Naive thymus-derived CD4-positive, alpha-beta T cell (primary cell): ENCODE measurements around the gene CGNL1. TPM values are rescaled to one million over a fixed set of nuclear protein-coding genes. Genes with fewer than 3 reads are reported as not detected.
A peak's percentile ranks its signal among the peaks of the same experiment; 100 is the strongest.

ENCODE experiments used
- ATAC-seq: fragments of 150-1000 bp; cut with Tn5 transposase; 2 replicates; pipeline ENCODE4 v1.10.0; 2021; ENCODE audit warnings: mild to moderate bottlenecking, moderate library complexity
- CTCF ChIA-PET: fragments of 350-600 bp; sonication (Branson Sonifier 250); formaldehyde crosslinking; loops from one replicate; lab custom pipeline; 2021; ENCODE audit warnings: antibody characterized with exemption; lab: Charles Lee
- POLR2A ChIA-PET: fragments of 350-600 bp; sonication (Branson Sonifier 250); formaldehyde crosslinking; loops from one replicate; lab custom pipeline; 2021; ENCODE audit warnings: antibody characterized with exemption, inconsistent platforms; lab: Charles Lee
- DNase-seq, 9 donors: peaks; one replicate each; pipeline versions ENCODE4 v3.0.0 to v3.0.0-alpha.2; 2020 to 2022; ENCODE audit warnings: mixed read lengths in 1 of 9
- H3K27ac ChIP-seq: one replicate; pipeline ENCODE4 v1.7.0; 2013; ENCODE audit warnings: mild to moderate bottlenecking, low read depth, low read length, moderate library complexity
- H3K27me3 ChIP-seq, 2 donors: one replicate each; pipeline ENCODE4 v1.7.0; 2013; ENCODE audit warnings: low read length in 2 of 2, mild to moderate bottlenecking in 2 of 2, moderate library complexity in 2 of 2; ENCODE audit not compliant: control insufficient read depth in 2 of 2, insufficient read depth in 2 of 2
- H3K36me3 ChIP-seq, 3 experiments: 1 replicate in 2 of 3; 2 replicates in 1 of 3; pipeline ENCODE4 v1.7.0; 2013; ENCODE audit warnings: low read length in 3 of 3, mild to moderate bottlenecking in 3 of 3, moderate library complexity in 1 of 3; ENCODE audit not compliant: insufficient read depth in 3 of 3, control insufficient read depth in 2 of 3
- H3K4me1 ChIP-seq, 2 donors: one replicate each; pipeline ENCODE4 v1.7.0; 2013; ENCODE audit warnings: low read length in 2 of 2, mild to moderate bottlenecking in 2 of 2, moderate library complexity in 1 of 2; ENCODE audit not compliant: control insufficient read depth in 2 of 2, insufficient read depth in 2 of 2
- H3K4me3 ChIP-seq: 2 replicates; pipeline ENCODE4 v1.7.0; 2013; ENCODE audit warnings: mild to moderate bottlenecking, low read length
- H3K9me3 ChIP-seq, 3 experiments: 1 replicate in 2 of 3; 2 replicates in 1 of 3; pipeline ENCODE4 v1.7.0; 2013; ENCODE audit warnings: low read length in 3 of 3; ENCODE audit not compliant: control insufficient read depth in 2 of 3
- H3K27ac Mint-ChIP-seq, 9 donors: one replicate each; pipeline ENCODE4 v1.8.0; 2020 to 2022; ENCODE audit warnings: mixed read lengths in 9 of 9, mild to moderate bottlenecking in 8 of 9, moderate library complexity in 5 of 9, inconsistent platforms in 2 of 9
- H3K27me3 Mint-ChIP-seq, 5 donors: one replicate each; pipeline ENCODE4 v1.8.0; 2021 to 2022; ENCODE audit warnings: mixed read lengths in 5 of 5, mild to moderate bottlenecking in 1 of 5
- H3K36me3 Mint-ChIP-seq, 5 donors: one replicate each; pipeline ENCODE4 v1.8.0; 2020 to 2022; ENCODE audit warnings: mixed read lengths in 5 of 5, mild to moderate bottlenecking in 3 of 5, inconsistent platforms in 1 of 5
- H3K4me1 Mint-ChIP-seq, 7 donors: one replicate each; pipeline ENCODE4 v1.8.0; 2020 to 2022; ENCODE audit warnings: mixed read lengths in 7 of 7, mild to moderate bottlenecking in 3 of 7, inconsistent platforms in 1 of 7
- H3K4me3 Mint-ChIP-seq, 10 donors: one replicate each; pipeline ENCODE4 v1.8.0; 2020 to 2022; ENCODE audit warnings: mild to moderate bottlenecking in 10 of 10, mixed read lengths in 10 of 10, moderate library complexity in 6 of 10, inconsistent platforms in 2 of 10
- H3K9me3 Mint-ChIP-seq, 11 donors: one replicate each; pipeline ENCODE4 v1.8.0; 2020 to 2022; ENCODE audit warnings: mixed read lengths in 11 of 11, mild to moderate bottlenecking in 4 of 11, inconsistent platforms in 1 of 11, moderate library complexity in 1 of 11
- intact Hi-C, 2 donors: fragments of 100-400 bp; cut with micrococcal nuclease; formaldehyde crosslinking; loops; one replicate each; pipeline ENCODE4 v1.15.1; 2023
- polyA plus RNA-seq, 2 donors: library from polyadenylated mRNA; unstranded; fragments of 300-500 nt; fragmentation: Illumina TruSeq; gene quantifications; one replicate each; pipeline ENCODE4 v1.2.3, GENCODE V29; 2021
- total RNA-seq, 6 experiments: library from RNA in 5 of 6; stranded (reverse) in 5 of 6; gene quantifications; 1 replicate in 5 of 6; 2 replicates in 1 of 6; pipeline ENCODE4 v1.2.3 and lab custom pipeline; 2021 to 2026

The CGNL1 gene
- total and polyA plus RNA-seq, 7 experiments from 2014 or later = not detected

DNA sequence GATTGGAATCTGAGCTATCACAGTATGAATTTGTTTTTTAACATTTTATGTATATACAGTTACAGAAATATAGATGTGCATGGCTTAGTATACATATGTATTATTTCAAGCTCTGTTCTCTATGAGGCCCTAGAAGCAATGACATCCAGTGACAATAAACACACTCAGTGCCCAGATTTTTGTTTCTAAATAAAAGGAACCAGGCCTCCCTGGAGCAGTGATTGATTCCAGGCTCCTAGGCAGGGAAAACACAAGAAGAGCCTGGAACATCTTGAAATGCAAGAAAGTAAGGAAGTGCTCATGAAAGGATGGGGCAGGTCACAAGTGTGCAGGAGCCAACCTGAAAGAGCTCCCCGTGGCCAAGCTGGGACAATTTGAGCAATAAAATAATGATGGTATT, 18.5 kb upstream of the CGNL1 start:
- Mint-ChIP-seq H3K9me3 (peaks cover 0 to 1% (median 0%) of the 10 kb centered on the region in 11 donors), H3K36me3 (no peaks in the 10 kb centered on the region), H3K4me3 (no peak overlapping the region), H3K27me3 (peaks cover 6 to 24% (median 10%) of the 10 kb centered on the region in 5 donors), H3K27ac (no peak overlapping the region), H3K4me1 (peaks cover 0 to 2% (median 0%) of the 10 kb centered on the region in 7 donors)
- ChIA-PET CTCF (no interaction called here), POLR2A (no interaction called here)
- no peaks in the 10 kb centered on the region for H3K36me3 ChIP-seq
- H3K27ac ChIP-seq = no peak overlapping the region
- H3K27me3 ChIP-seq = no peaks in the 10 kb centered on the region
- intact Hi-C loops = no loop called here
- H3K4me1 ChIP-seq = no peaks in the 10 kb centered on the region
- no peak overlapping the region for H3K4me3 ChIP-seq
- DNase-seq (no peak), ATAC-seq (no peak)
- no peaks in the 10 kb centered on the region for H3K9me3 ChIP-seq

GRCh38 chr15:57358571-57358970, 17.7 kb upstream of the CGNL1 start:
- Mint-ChIP-seq H3K27ac (no peak overlapping the region), H3K27me3 (peaks cover 6 to 19% (median 10%) of the 10 kb centered on the region in 5 donors), H3K36me3 (no peaks in the 10 kb centered on the region), H3K9me3 (peaks cover 0 to 1% (median 0%) of the 10 kb centered on the region in 11 donors), H3K4me3 (no peak overlapping the region), H3K4me1 (peaks cover 0 to 2% (median 0%) of the 10 kb centered on the region in 7 donors)
- DNase-seq (no peak), ATAC-seq (no peak)
- Histone ChIP-seq H3K4me3 (no peak overlapping the region), H3K27me3 (no peaks in the 10 kb centered on the region), H3K36me3 (no peaks in the 10 kb centered on the region), H3K9me3 (no peaks in the 10 kb centered on the region), H3K27ac (no peak overlapping the region), H3K4me1 (no peaks in the 10 kb centered on the region)
- intact Hi-C loops = no loop called here
- CTCF ChIA-PET = no interaction called here
- POLR2A ChIA-PET = no interaction called here

DNA sequence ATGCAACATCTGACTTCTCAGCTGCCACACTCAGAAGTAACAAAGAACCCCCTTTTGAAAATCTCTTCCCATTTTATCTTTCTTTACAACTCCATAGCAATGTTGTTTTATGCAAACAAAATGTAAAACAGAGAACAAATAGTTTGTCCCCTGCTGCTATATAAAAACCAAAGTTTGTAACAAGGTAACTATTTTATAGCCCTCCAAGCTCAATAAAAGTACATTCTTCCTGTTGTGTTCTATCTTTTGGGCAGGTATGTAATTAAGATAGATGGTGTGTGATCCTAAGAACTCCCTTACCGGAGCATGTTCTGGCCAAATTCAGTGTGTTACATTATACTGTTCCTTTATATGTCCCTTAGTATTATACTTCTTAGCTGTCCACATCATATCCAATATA, 12.6 kb upstream of the CGNL1 start:
- ATAC-seq (no peak), DNase-seq (no peak)
- Histone ChIP-seq H3K27me3 (no peaks in the 10 kb centered on the region), H3K27ac (no peak overlapping the region), H3K9me3 (no peaks in the 10 kb centered on the region), H3K4me1 (no peaks in the 10 kb centered on the region), H3K4me3 (no peak overlapping the region), H3K36me3 (no peaks in the 10 kb centered on the region)
- Mint-ChIP-seq H3K4me3 (no peak overlapping the region), H3K27me3 (peaks cover 0 to 2% (median 0%) of the 10 kb centered on the region in 5 donors), H3K36me3 (no peaks in the 10 kb centered on the region), H3K27ac (no peak overlapping the region), H3K9me3 (no peaks in the 10 kb centered on the region), H3K4me1 (peaks cover 0 to 8% (median 0%) of the 10 kb centered on the region in 7 donors)
- intact Hi-C loops = no loop called here
- ChIA-PET CTCF (no interaction called here), POLR2A (no interaction called here)

GRCh38 chr15:57364282-57365007, 11.9 kb upstream of the CGNL1 start:
- Mint-ChIP-seq H3K36me3 (no peaks in the 10 kb centered on the region), H3K4me3 (no peak overlapping the region), H3K9me3 (no peaks in the 10 kb centered on the region), H3K27me3 (peaks cover 0 to 2% (median 0%) of the 10 kb centered on the region in 5 donors), H3K27ac (no peak overlapping the region), H3K4me1 (peaks cover 0 to 8% (median 0%) of the 10 kb centered on the region in 7 donors)
- no peaks in the 10 kb centered on the region for H3K9me3 ChIP-seq
- no peaks in the 10 kb centered on the region for H3K4me1 ChIP-seq
- no peak overlapping the region for H3K27ac ChIP-seq
- H3K36me3 ChIP-seq = no peaks in the 10 kb centered on the region
- H3K27me3 ChIP-seq = no peaks in the 10 kb centered on the region
- CTCF ChIA-PET = interaction anchor here (0.6 kb wide), 1 partner anchor 8 kb away, joined by 3 read pairs; no protein-coding TSS in a partner anchor
- H3K4me3 ChIP-seq = no peak overlapping the region
- intact Hi-C loops = no loop called here
- ATAC-seq (peak; percentile 37), DNase-seq (no peak)
- POLR2A ChIA-PET = no interaction called here

DNA sequence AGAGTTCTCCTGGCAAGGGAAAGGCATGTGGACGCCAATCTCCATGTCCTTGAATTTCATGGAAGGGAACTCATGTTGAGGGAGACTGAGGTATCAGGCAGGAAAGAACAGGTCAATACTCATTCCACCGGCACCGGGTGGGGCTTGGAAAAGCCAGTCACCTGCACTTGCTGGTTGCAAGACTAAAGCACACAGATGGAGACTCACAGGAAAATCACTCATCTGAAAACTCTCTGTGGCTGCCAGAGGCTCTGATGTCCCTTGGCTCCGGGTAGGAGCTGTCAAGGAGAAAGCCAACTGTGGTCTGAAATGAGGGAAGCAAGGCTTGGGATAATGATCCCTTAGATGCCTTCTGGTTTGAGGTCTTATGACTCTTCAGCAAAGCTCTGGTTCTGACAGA, 8.7 kb upstream of the CGNL1 start:
- H3K9me3 ChIP-seq = no peaks in the 10 kb centered on the region
- no peaks in the 10 kb centered on the region for H3K4me1 ChIP-seq
- no peak for ATAC-seq
- H3K27ac Mint-ChIP-seq = no peak overlapping the region
- no peak overlapping the region for H3K4me3 ChIP-seq
- peaks cover 0 to 5% (median 3%) of the 10 kb centered on the region in 5 donors for H3K27me3 Mint-ChIP-seq
- no peaks in the 10 kb centered on the region for H3K36me3 Mint-ChIP-seq
- DNase-seq = no peak
- no peaks in the 10 kb centered on the region for H3K9me3 Mint-ChIP-seq
- H3K4me1 Mint-ChIP-seq = peaks cover 0 to 8% (median 0%) of the 10 kb centered on the region in 7 donors
- no peak overlapping the region for H3K27ac ChIP-seq
- CTCF ChIA-PET = no interaction called here
- no peak overlapping the region for H3K4me3 Mint-ChIP-seq
- H3K36me3 ChIP-seq = no peaks in the 10 kb centered on the region
- H3K27me3 ChIP-seq = no peaks in the 10 kb centered on the region
- POLR2A ChIA-PET = no interaction called here
- intact Hi-C loops = no loop called here

DNA sequence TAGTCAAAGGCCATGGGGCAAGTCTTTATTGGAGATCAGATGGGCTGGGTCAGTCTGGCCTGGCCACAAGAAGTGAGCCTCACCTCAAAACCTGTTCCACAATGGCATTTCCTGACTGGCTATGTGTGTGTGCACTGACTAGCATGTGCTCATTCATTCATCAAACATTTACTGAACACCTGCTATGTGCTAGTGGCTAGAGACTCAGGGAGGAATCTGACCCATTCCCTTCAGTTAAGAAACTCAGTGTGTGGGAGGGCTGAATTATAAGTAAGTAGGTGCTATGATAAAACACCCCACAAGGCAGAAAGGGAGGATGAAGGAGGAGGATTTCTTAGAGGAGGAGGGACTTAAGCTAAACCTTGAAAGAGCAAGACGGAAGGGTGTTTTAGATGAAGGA, 5.4 kb upstream of the CGNL1 start:
- DNase-seq (no peak), ATAC-seq (no peak)
- peaks cover 14 to 34% (median 28%) of the 10 kb centered on the region in 5 donors for H3K27me3 Mint-ChIP-seq
- Histone ChIP-seq H3K36me3 (no peaks in the 10 kb centered on the region), H3K27me3 (peaks cover 0 to 9% of the 10 kb centered on the region in 2 donors), H3K27ac (no peak overlapping the region), H3K9me3 (no peaks in the 10 kb centered on the region), H3K4me3 (no peak overlapping the region), H3K4me1 (no peaks in the 10 kb centered on the region)
- CTCF ChIA-PET = no interaction called here
- H3K4me3 Mint-ChIP-seq = no peak overlapping the region
- peaks cover 0 to 4% (median 0%) of the 10 kb centered on the region in 5 donors for H3K36me3 Mint-ChIP-seq
- peaks cover 0 to 6% (median 0%) of the 10 kb centered on the region in 11 donors for H3K9me3 Mint-ChIP-seq
- POLR2A ChIA-PET = no interaction called here
- H3K4me1 Mint-ChIP-seq = peaks cover 0 to 3% (median 2%) of the 10 kb centered on the region in 7 donors
- intact Hi-C loops = no loop called here
- no peak overlapping the region for H3K27ac Mint-ChIP-seq
